ES-I3 (cell line): ENCODE data around the gene GSG1L2.

Experiments
- H3K36me3 ChIP-seq: 2 replicates; pipeline ENCODE4 v1.6.1; 2013; ENCODE audit warnings: mild to moderate bottlenecking, low read length, control low read depth, moderate library complexity; ENCODE audit not compliant: insufficient read depth
- H3K4me1 ChIP-seq: 2 replicates; pipeline ENCODE4 v1.6.1; 2013; ENCODE audit warnings: mild to moderate bottlenecking, control low read depth, low read length; ENCODE audit not compliant: insufficient read depth
- H3K9ac ChIP-seq: 2 replicates; pipeline ENCODE4 v1.6.1; 2013; ENCODE audit warnings: low read depth, mild to moderate bottlenecking, low read length, moderate library complexity
- H3K9me3 ChIP-seq: 2 replicates; pipeline ENCODE4 v1.6.1; 2013; ENCODE audit warnings: mild to moderate bottlenecking, low read length, moderate library complexity; ENCODE audit not compliant: control insufficient read depth, insufficient read depth

GSG1L2 gene

GRCh38 chr17:9837551-9838471 lies 15.9 kb upstream of the GSG1L2 start:
- Histone ChIP-seq H3K36me3 (no peaks in the 10 kb centered on the region), H3K9ac (no peak overlapping the region; the same call in 1 of the 2 replicates), H3K4me1 (peaks cover 4% of the 10 kb centered on the region; the same call in 1 of the 2 replicates), H3K9me3 (no peaks in the 10 kb centered on the region)

GRCh38 chr17:9833922-9834321 lies 12.0 kb upstream of the GSG1L2 start:
- H3K9ac ChIP-seq: no peak overlapping the region
- no peaks in the 10 kb centered on the region for H3K36me3 ChIP-seq
- peaks cover 1% of the 10 kb centered on the region; the same call in 1 of the 2 replicates for H3K4me1 ChIP-seq

GRCh38 chr17:9830711-9831110 lies 8.8 kb upstream of the GSG1L2 start:
- H3K9ac ChIP-seq: no peak overlapping the region
- H3K4me1 ChIP-seq: no peaks in the 10 kb centered on the region
- H3K9me3 ChIP-seq: no peaks in the 10 kb centered on the region
- H3K36me3 ChIP-seq: no peaks in the 10 kb centered on the region

More at GRCh38 chr17:9833922-9834321, 12.0 kb upstream of the GSG1L2 start:
- H3K9me3 ChIP-seq: no peaks in the 10 kb centered on the region

GRCh38 chr17:9829343-9829742 lies 7.5 kb upstream of the GSG1L2 start:
- Histone ChIP-seq H3K36me3 (no peaks in the 10 kb centered on the region), H3K4me1 (no peaks in the 10 kb centered on the region), H3K9ac (no peak overlapping the region), H3K9me3 (no peaks in the 10 kb centered on the region)

- Histone ChIP-seq H3K4me1 (no peaks in the 10 kb centered on the region), H3K36me3 (no peaks in the 10 kb centered on the region), H3K9ac (no peak overlapping the region), H3K9me3 (no peaks in the 10 kb centered on the region)
These were observed 6.7 kb upstream of the GSG1L2 start for GRCh38 chr17:9828296-9829295.

GRCh38 chr17:9825641-9826150 lies 3.8 kb upstream of the GSG1L2 start, which contains the start of gene GLP2R:
GLP2R (plus strand) TSS chr17:9825924; CDS start chr17:9826064, 140 bp downstream.
- no peak within 1 kb of the TSS for H3K9ac ChIP-seq
- H3K9me3 ChIP-seq: no peaks in the 10 kb centered on the region
- no peaks in the 10 kb centered on the region for H3K36me3 ChIP-seq
- no peaks in the 10 kb centered on the region for H3K4me1 ChIP-seq

GRCh38 chr17:9824797-9825338 lies 3.0 kb upstream of the GSG1L2 start:
- no peaks in the 10 kb centered on the region for H3K9me3 ChIP-seq
- no peaks in the 10 kb centered on the region for H3K4me1 ChIP-seq
- no peaks in the 10 kb centered on the region for H3K36me3 ChIP-seq

GRCh38 chr17:9824094-9824493 lies 2.2 kb upstream of the GSG1L2 start:
- Histone ChIP-seq H3K36me3 (no peaks in the 10 kb centered on the region), H3K4me1 (no peaks in the 10 kb centered on the region), H3K9me3 (no peaks in the 10 kb centered on the region), H3K9ac (no peak overlapping the region)

More at GRCh38 chr17:9824797-9825338, 3.0 kb upstream of the GSG1L2 start:
- H3K9ac ChIP-seq: no peak overlapping the region

GRCh38 chr17:9820448-9820847 lies 1.4 kb downstream of the GSG1L2 start:
- H3K4me1 ChIP-seq: no peaks in the 10 kb centered on the region

GRCh38 chr17:9818760-9819159 lies 3.1 kb downstream of the GSG1L2 start:
- H3K9me3 ChIP-seq: no peaks in the 10 kb centered on the region
- no peak overlapping the region for H3K9ac ChIP-seq
- H3K4me1 ChIP-seq: no peaks in the 10 kb centered on the region
- no peaks in the 10 kb centered on the region for H3K36me3 ChIP-seq

More at GRCh38 chr17:9820448-9820847, 1.4 kb downstream of the GSG1L2 start:
- no peak overlapping the region for H3K9ac ChIP-seq
- H3K36me3 ChIP-seq: no peaks in the 10 kb centered on the region
- no peaks in the 10 kb centered on the region for H3K9me3 ChIP-seq

GRCh38 chr17:9817086-9817485 lies 4.8 kb downstream of the GSG1L2 start:
- no peaks in the 10 kb centered on the region for H3K36me3 ChIP-seq
- no peaks in the 10 kb centered on the region for H3K4me1 ChIP-seq
- H3K9me3 ChIP-seq: no peaks in the 10 kb centered on the region
- no peak overlapping the region for H3K9ac ChIP-seq

- no peak overlapping the region for H3K9ac ChIP-seq
- no peaks in the 10 kb centered on the region for H3K36me3 ChIP-seq
- H3K9me3 ChIP-seq: no peaks in the 10 kb centered on the region
- H3K4me1 ChIP-seq: no peaks in the 10 kb centered on the region
These were observed 5.4 kb downstream of the GSG1L2 start for GRCh38 chr17:9816472-9816871.

- no peak overlapping the region for H3K9ac ChIP-seq
- H3K36me3 ChIP-seq: no peaks in the 10 kb centered on the region
- no peaks in the 10 kb centered on the region for H3K4me1 ChIP-seq
- no peaks in the 10 kb centered on the region for H3K9me3 ChIP-seq
These were observed 7.4 kb downstream of the GSG1L2 start for GRCh38 chr17:9814337-9814945.
